Karpas-422 (cell line): ENCODE results near the gene AP1S1. TPM values are rescaled to one million over a fixed set of nuclear protein-coding genes. Genes with fewer than 3 reads are reported as not detected.
A peak's percentile ranks its signal among the peaks of the same experiment; 100 is the strongest.
"Not testable (repeated sequence)": the region's sequence is repeated elsewhere in the genome, so short reads cannot be mapped to it uniquely, and the experiment has no call there.

Experiments
- DNase-seq: peaks from one replicate; pipeline ENCODE4 v3.0.0-alpha.2; 2015
- H2AFZ ChIP-seq: fragments of 200-600 bp; sonication (generic); 2 replicates; pipeline ENCODE4 v1.6.1; 2014; ENCODE audit warnings: antibody characterized with exemption, low read length, mixed read lengths
- H3K27ac ChIP-seq: fragments of 200-600 bp; sonication (generic); 2 replicates; pipeline ENCODE4 v1.5.1; 2014; ENCODE audit warnings: mild to moderate bottlenecking, low read length, moderate library complexity
- H3K27me3 ChIP-seq: fragments of 200-600 bp; sonication (generic); 2 replicates; pipeline ENCODE4 v1.6.1; 2014; ENCODE audit warnings: low read length, mixed read lengths
- H3K36me3 ChIP-seq: fragments of 200-600 bp; sonication (generic); 2 replicates; pipeline ENCODE4 v1.6.1; 2014; ENCODE audit warnings: low read length, mixed read lengths; ENCODE audit not compliant: insufficient read depth
- H3K4me1 ChIP-seq: fragments of 200-600 bp; sonication (generic); 2 replicates; pipeline ENCODE4 v1.6.1; 2014; ENCODE audit warnings: mild to moderate bottlenecking, low read length, mixed read lengths
- H3K4me2 ChIP-seq: fragments of 200-600 bp; sonication (generic); 2 replicates; pipeline ENCODE4 v1.6.1; 2014; ENCODE audit warnings: low read length, low read depth, mild to moderate bottlenecking; ENCODE audit not compliant: poor library complexity, severe bottlenecking
- H3K4me3 ChIP-seq: fragments of 200-600 bp; sonication (generic); 2 replicates; pipeline ENCODE4 v1.5.1; 2014; ENCODE audit warnings: mild to moderate bottlenecking, antibody characterized with exemption, low read length, mixed read lengths
- H3K79me2 ChIP-seq: fragments of 200-600 bp; sonication (generic); 2 replicates; pipeline ENCODE4 v1.6.1; 2014; ENCODE audit warnings: mild to moderate bottlenecking, low read length, mixed read lengths
- H3K9ac ChIP-seq: fragments of 200-600 bp; sonication (generic); 2 replicates; pipeline ENCODE4 v1.6.0; 2014; ENCODE audit warnings: low read length
- H3K9me2 ChIP-seq: fragments of 200-600 bp; sonication (generic), shearing (Covaris generic); replicated peaks from 2 replicates; pipeline ENCODE4 v1.6.0; 2014; ENCODE audit warnings: mild to moderate bottlenecking, low read length, moderate library complexity; ENCODE audit not compliant: insufficient read depth
- H3K9me3 ChIP-seq: fragments of 300-700, 200-600 bp; sonication (generic); 2 replicates; pipeline ENCODE4 v1.6.1; 2014; ENCODE audit warnings: low read length, mixed read lengths
- H4K20me1 ChIP-seq: fragments of 200-600 bp; sonication (generic); 2 replicates; pipeline ENCODE4 v1.6.1; 2014; ENCODE audit warnings: mild to moderate bottlenecking, antibody characterized with exemption, low read length, low read depth; ENCODE audit not compliant: insufficient read depth
- total RNA-seq: library from RNA; depleted of rRNA; stranded (reverse); fragments of >200 nt; shearing (Covaris generic); gene quantifications from 2 replicates; pipeline ENCODE4 v1.2.3, GENCODE V29; 2014; ENCODE audit warnings: low replicate concordance

AP1S1 gene
- total RNA-seq, 1 experiment from 2014 or later = 150 TPM

GRCh38 chr7:101121631-101121990 is 32.7 kb upstream of the AP1S1 start:
- not testable (repeated sequence) for H3K27me3 ChIP-seq, H2AFZ ChIP-seq

GRCh38 chr7:101121991-101122932 is 32.0 kb upstream of the AP1S1 start:
- Histone ChIP-seq H3K79me2 (no peaks in the 10 kb centered on the region), H3K36me3 (no peaks in the 10 kb centered on the region), H3K9me3 (no peaks in the 10 kb centered on the region), H3K4me1 (peaks cover 9% of the 10 kb centered on the region), H3K27me3 (no peaks in the 10 kb centered on the region), H2AFZ (0 out of 2 replicates have a peak overlapping the region, but pooled peaks have one; percentile 28), H3K27ac (no peak overlapping the region), H4K20me1 (no peaks in the 10 kb centered on the region), H3K9me2 (no peaks in the 10 kb centered on the region), H3K4me2 (peak overlapping the region; percentile 23), H3K4me3 (no peak overlapping the region), H3K9ac (peak overlapping the region; percentile 27)
- no peak for DNase-seq

More at GRCh38 chr7:101121631-101121990, 32.7 kb upstream of the AP1S1 start:
- H3K4me1 ChIP-seq, H3K27ac ChIP-seq, H4K20me1 ChIP-seq, H3K9ac ChIP-seq, H3K9me2 ChIP-seq, H3K9me3 ChIP-seq, H3K79me2 ChIP-seq, H3K4me2 ChIP-seq, DNase-seq, H3K36me3 ChIP-seq, H3K4me3 ChIP-seq: not testable (repeated sequence)

- Histone ChIP-seq H3K79me2 (no peaks in the 10 kb centered on the region), H4K20me1 (no peaks in the 10 kb centered on the region), H3K27ac (no peak overlapping the region), H3K36me3 (no peaks in the 10 kb centered on the region), H3K4me3 (no peak overlapping the region), H3K9me3 (no peaks in the 10 kb centered on the region), H3K9ac (no peak overlapping the region), H3K4me1 (peaks cover 9% of the 10 kb centered on the region), H3K4me2 (no peak overlapping the region), H3K9me2 (no peaks in the 10 kb centered on the region), H2AFZ (no peak overlapping the region), H3K27me3 (no peaks in the 10 kb centered on the region)
- no peak for DNase-seq
These were observed 31.2 kb upstream of the AP1S1 start for GRCh38 chr7:101122933-101123702.

GRCh38 chr7:101123703-101124068 is 30.6 kb upstream of the AP1S1 start:
- peaks cover 9% of the 10 kb centered on the region for H3K4me1 ChIP-seq

DNA sequence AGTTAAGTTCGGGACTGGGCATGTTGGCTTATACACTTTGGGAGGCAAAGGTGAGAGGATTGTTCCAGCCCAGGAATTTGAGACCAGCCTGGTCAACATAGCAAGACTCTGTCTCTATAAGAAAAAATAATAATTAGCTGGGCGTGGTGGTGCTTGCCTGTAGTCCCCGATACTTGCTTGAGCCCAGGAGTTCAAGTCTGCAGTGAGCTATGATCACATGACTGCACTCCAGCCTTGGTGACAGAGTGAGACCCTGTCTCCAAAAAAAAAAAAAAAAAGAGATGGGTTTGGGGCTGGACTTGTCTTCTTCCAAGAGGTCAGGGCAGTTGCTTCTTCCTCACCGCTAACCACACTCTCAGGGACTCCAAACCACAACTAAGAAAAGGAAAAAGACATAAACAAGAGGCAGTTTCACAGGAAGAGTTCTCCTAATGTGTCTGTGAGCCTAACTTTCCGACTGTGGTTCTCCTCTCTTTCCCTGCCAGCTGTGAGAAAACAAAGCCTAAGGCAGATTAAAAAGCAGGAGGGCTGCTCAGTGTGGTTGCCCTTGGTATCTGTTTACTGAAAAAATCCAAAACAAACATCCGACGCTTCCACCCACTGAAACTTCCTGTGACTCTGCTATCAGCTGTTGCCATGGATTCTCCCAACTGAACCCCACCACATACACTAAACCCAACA is 29.8 kb upstream of the AP1S1 start:
- Histone ChIP-seq H3K4me1 (peaks cover 9% of the 10 kb centered on the region), H3K27ac (no peak overlapping the region), H3K9me3 (no peaks in the 10 kb centered on the region), H3K4me3 (no peak overlapping the region), H3K9ac (no peak overlapping the region), H4K20me1 (no peaks in the 10 kb centered on the region), H3K27me3 (no peaks in the 10 kb centered on the region), H3K36me3 (no peaks in the 10 kb centered on the region), H3K9me2 (no peaks in the 10 kb centered on the region), H3K4me2 (no peak overlapping the region), H3K79me2 (no peaks in the 10 kb centered on the region), H2AFZ (no peak overlapping the region)
- no peak for DNase-seq

More at GRCh38 chr7:101123703-101124068, 30.6 kb upstream of the AP1S1 start:
- H3K27ac ChIP-seq = no peak overlapping the region
- H3K79me2 ChIP-seq = no peaks in the 10 kb centered on the region
- no peak overlapping the region for H3K4me3 ChIP-seq
- H2AFZ ChIP-seq = no peak overlapping the region
- no peak overlapping the region for H3K9ac ChIP-seq
- H3K9me3 ChIP-seq = no peaks in the 10 kb centered on the region
- no peak overlapping the region for H3K4me2 ChIP-seq
- no peaks in the 10 kb centered on the region for H3K36me3 ChIP-seq
- H3K9me2 ChIP-seq = no peaks in the 10 kb centered on the region
- no peak for DNase-seq
- H3K27me3 ChIP-seq = no peaks in the 10 kb centered on the region
- no peaks in the 10 kb centered on the region for H4K20me1 ChIP-seq

DNA sequence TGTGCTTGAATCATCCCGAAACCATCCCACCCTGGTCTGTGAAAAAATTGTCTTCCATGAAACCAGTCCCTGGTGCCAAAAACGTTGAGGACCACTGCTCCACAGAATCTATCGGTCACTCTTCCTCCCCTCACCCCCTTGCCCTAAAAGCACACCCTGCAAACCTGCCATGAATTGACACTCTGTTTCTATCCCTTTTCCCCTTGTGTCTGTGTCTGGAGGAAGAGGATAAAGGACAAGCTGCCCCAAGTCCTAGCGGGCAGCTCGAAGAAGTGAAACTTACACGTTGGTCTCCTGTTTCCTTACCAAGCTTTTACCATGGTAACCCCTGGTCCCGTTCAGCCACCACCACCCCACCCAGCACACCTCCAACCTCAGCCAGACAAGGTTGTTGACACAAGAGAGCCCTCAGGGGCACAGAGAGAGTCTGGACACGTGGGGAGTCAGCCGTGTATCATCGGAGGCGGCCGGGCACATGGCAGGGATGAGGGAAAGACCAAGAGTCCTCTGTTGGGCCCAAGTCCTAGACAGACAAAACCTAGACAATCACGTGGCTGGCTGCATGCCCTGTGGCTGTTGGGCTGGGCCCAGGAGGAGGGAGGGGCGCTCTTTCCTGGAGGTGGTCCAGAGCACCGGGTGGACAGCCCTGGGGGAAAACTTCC is 28.2 kb upstream of the AP1S1 start:
- Histone ChIP-seq H3K4me1 (peaks cover 9% of the 10 kb centered on the region), H4K20me1 (no peaks in the 10 kb centered on the region), H3K79me2 (no peaks in the 10 kb centered on the region), H2AFZ (0 out of 2 replicates have a peak overlapping the region, but pooled peaks have one; percentile 86), H3K9me2 (no peaks in the 10 kb centered on the region), H3K4me2 (no peak overlapping the region), H3K9me3 (no peaks in the 10 kb centered on the region), H3K4me3 (no peak overlapping the region), H3K27me3 (no peaks in the 10 kb centered on the region), H3K27ac (no peak overlapping the region), H3K36me3 (no peaks in the 10 kb centered on the region), H3K9ac (no peak overlapping the region)
- no peak for DNase-seq

GRCh38 chr7:101126651-101127459 is 27.4 kb upstream of the AP1S1 start, which contains the start of gene SERPINE1:
Gene SERPINE1 (plus strand): TSS chr7:101127104. CDS start chr7:101128394, 1,290 bp downstream.
- H2AFZ ChIP-seq = peak within 1 kb of the TSS; percentile 86
- no peaks in the 10 kb centered on the region for H3K9me3 ChIP-seq
- H4K20me1 ChIP-seq = no peaks in the 10 kb centered on the region
- H3K4me1 ChIP-seq = peaks cover 9% of the 10 kb centered on the region
- no peaks in the 10 kb centered on the region for H3K27me3 ChIP-seq
- no peak within 1 kb of the TSS for H3K4me2 ChIP-seq
- H3K36me3 ChIP-seq = no peaks in the 10 kb centered on the region
- H3K9me2 ChIP-seq = no peaks in the 10 kb centered on the region
- no peak within 1 kb of the TSS for H3K27ac ChIP-seq
- no peaks in the 10 kb centered on the region for H3K79me2 ChIP-seq
- peak; percentile 47 for DNase-seq
- H3K4me3 ChIP-seq = no peak within 1 kb of the TSS
- no peak within 1 kb of the TSS for H3K9ac ChIP-seq
